ENCODE measurements around the gene GPR55.

The GPR55 gene

DNA sequence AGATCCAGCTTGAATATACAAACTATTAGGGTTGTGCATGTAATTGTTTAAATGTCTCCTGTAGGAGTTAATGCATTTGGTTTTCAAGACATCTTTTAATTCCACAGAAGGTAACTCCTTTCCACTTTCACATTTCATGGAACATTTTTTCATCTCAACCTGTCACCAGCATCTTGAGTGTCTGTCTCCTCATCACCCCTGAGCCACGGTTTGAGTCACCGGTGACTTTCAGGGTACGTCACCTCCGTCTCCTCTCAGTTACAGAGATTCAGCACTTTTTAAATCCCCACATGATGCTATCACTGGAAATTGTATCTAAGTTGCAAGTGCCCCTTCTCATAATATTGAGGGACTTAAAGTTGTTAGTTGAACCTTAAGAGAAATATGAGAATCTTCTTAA is 25.3 kb downstream of the GPR55 start:
- peak; percentile 75 for DNase-seq

DNA sequence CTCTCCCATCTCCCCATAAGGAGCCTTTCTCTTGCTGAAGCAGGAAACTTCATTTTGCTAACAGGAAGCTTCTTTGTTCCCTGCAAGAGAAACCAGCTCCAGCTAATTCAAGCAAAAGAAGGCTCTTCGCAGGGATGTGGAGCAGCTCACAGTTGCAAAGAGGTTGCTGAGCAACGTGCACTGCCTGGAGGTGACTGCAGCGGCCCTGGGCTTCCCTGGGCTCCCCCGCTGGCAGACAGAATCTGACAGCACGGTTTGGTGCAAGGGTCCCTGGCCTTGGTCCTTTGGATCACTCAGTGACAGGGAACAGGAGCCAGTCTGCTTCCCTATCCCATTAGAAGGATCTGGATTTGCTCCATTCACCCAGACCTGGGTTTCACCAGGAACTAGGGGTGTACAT is 25.8 kb downstream of the GPR55 start:
- peak; percentile 23 for DNase-seq

GRCh38 chr2:230898713-230899091 is 26.3 kb downstream of the GPR55 start:
- peak; percentile 14 for DNase-seq

- DNase-seq: peak; percentile 22
Observed at GRCh38 chr2:230898016-230898712, 26.9 kb downstream of the GPR55 start.

DNA sequence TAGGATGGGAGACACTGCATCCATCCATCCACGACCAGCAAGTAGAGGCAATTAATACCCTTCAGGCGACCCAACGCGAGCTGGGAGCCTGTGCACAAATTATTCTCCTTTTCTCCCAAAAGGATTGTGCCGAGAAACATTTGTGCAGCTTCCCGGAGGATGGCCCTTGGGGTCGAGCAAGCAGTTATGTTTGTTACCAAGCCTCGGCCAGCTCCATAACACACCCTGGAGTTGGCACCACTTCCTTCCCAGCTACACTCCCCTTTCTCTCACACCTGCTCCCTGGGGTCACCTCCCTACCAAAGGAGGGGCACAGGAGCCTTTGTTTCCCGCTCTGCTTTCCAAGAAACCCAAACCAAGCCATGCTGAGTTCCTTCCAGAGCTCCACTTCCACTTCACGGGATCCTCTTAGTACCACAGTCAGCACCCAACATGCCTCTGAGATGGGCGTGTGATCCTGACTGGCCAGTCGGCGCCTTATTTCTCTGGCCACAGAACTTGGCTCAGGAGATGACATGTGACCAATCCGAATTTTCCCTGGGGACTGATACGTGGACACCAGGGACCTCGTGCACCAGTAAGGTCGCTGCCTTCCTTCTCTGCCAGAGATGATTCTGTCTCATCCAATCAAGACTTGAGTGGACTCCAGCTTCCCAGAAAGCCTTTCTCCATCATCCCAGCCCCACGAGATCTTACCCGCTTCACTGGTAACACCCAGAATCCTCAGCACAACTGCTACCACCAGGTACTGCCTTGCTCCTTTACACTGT is 28.5 kb downstream of the GPR55 start:
- DNase-seq: peak; percentile 14

- DNase-seq: peak; percentile 19
Observed at GRCh38 chr2:230895536-230896345, 29.3 kb downstream of the GPR55 start.

- peak; percentile 29 for DNase-seq
Observed at GRCh38 chr2:230893841-230894781, 30.9 kb downstream of the GPR55 start.

GRCh38 chr2:230893338-230893737 is 31.7 kb downstream of the GPR55 start:
- DNase-seq: no peak

DNA sequence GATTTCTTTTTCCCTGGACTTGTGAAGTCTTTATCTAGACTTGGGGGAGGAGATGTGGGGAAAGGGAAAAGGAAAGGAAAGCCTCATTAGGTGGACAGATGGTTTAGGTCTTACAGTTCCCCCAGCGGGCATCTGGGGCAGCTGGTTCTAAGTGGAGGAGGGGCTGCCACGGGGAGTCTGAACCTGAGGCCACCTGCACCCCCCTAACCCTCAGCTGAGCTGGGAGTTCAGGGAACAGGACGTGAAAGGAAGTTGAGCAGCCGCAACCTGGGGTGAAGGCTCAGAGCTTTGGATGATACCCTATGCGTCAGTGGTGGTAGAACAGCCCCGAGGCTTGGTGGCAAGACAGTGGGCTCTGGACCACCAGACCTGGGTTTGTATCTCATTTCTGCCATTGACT is 33.5 kb downstream of the GPR55 start:
- no peak for DNase-seq

DNA sequence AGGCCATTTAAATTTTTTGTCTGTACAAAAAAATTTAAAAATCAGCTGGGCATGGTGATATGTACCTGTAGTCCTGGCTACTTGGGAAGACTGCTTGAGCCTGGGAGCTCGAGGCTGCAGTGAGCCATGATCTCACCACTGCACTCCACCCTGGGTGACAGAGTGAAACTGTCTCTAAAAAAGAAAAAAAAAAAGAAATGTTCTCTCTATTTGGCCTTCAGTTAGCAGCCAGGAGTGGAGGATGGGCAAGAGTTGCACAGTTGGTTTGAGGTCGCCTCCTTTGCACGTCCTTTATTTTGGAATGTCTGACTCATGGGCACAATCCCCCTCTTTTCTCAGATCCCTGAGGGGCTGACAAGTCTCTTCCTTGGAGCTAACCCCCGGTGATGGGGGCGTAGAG is 34.0 kb downstream of the GPR55 start:
- no peak for DNase-seq

DNA sequence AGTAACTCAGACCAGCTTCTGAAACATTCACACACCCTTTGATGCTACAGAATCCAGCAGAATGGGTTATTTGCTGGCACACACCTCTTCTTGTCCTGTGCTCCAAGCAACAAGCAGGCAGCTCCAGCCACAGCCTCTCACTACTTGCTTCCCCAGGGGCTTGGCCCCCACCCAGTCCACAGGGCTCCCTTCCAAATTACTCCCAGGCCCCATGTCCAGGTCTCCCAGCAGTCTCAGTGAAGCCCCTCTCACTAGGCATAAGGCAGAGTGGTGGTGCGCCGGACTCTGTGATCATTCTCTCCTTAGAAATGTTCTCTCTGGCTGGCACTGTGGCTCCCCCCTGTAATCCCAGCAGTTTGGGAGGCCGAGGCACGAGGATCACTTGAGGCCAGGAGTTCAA is 34.4 kb downstream of the GPR55 start:
- DNase-seq: no peak

- no peak for DNase-seq
Observed at GRCh38 chr2:230889911-230890601, 35.0 kb downstream of the GPR55 start.

DNA sequence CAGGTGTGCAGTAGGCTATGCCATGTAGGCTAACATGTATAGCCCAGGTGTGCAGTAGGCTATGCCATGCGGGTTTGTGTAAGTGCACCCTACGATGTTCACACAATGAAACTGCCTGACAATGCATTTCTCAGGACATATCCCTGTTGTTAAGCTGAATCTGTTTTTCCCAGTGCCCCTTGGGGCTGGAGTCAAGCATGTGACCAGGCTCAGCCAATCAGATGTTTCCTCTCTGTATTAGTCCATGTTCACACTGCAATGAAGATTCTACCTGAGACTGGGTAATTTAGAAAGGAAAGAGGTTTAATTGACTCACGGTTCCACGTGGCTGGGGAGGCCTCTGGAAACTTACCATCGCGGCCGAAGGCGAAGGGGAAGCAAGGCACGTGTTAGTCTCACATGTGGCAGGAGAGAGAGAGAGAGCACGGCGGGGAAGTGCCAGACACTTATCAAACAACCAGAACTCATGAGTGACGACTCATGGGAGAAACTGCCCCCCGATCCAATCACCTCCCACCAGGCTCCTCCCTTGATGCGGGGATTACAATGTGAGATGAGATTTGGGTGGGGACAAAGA is 36.1 kb downstream of the GPR55 start:
- no peak for DNase-seq

GRCh38 chr2:230887342-230887741 is 37.7 kb downstream of the GPR55 start:
- DNase-seq: no peak

GRCh38 chr2:230886671-230887071 is 38.4 kb downstream of the GPR55 start:
- no peak for DNase-seq

DNA sequence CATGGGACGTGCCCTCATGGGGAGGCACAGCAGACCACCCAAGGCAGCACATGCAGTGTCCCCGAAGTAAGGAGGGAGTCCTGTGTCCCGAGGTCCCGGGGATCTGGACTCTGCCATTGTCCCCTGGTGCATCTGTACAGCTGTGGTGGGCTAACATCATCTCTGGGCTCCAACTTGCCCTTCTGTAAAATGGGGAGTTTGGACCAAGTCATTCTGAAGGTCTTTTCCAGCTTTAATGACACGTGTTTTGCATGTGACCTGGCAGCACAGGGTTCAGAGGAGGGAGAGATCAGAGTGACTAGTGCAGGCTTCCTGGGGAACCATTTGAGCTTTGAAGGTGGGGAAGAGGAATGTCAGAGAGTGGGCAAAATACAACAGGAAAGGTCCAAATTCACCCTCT is 38.8 kb downstream of the GPR55 start:
- DNase-seq: no peak

- no peak for DNase-seq
Observed at GRCh38 chr2:230885463-230886130, 39.4 kb downstream of the GPR55 start.

GRCh38 chr2:230881840-230882239 is 43.2 kb downstream of the GPR55 start:
- no peak for DNase-seq

DNA sequence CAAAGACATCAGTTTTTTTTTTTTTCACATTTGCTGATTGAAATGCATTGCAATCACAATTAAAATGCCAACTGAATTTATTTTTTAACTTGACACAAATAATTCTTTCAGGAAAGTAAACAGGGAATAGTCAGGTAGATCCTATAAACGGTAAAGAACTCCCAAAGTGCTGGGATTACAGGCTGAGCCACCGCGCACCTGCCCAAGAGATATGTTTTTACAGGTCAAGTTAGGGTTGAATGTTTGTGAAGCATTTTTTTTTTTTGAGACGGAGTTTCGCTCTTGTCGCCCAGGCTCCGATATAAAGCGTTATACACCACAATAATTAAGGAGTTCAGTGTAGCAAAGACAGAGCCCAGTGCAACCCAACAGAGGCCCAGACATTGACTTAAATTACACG is 45.2 kb downstream of the GPR55 start:
- no peak for DNase-seq

GRCh38 chr2:230879271-230879882 is 45.7 kb downstream of the GPR55 start:
- DNase-seq: no peak
